ENCODE data around the gene LCE1D.

LCE1D gene, protein sequence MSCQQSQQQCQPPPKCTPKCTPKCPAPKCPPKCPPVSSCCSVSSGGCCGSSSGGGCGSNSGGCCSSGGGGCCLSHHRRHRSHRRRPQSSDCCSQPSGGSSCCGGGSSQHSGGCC

GRCh38 chr1:152796421-152796820 lies at the start of gene LCE1D:
LCE1D (plus strand) TSS chr1:152796721; CDS start chr1:152797795, 1,074 bp downstream.
- Histone ChIP-seq H3K9me2 (replicated peaks; ENCODE audit: control insufficient read depth, low read length) (no peaks in the 10 kb centered on the region), H3K27ac (ENCODE audit: low read depth, low read length) (no peak within 1 kb of the TSS), H4K20me1 (ENCODE audit: control insufficient read depth, insufficient read depth, low read depth, low read length) (no peaks in the 10 kb centered on the region), H3K27me3 (ENCODE audit: control insufficient read depth, low read length) (no peaks in the 10 kb centered on the region), H3K4me1 (ENCODE audit: control insufficient read depth, low read length) (no peaks in the 10 kb centered on the region), H3K4me2 (ENCODE audit: low read length) (no peak within 1 kb of the TSS), H3K79me2 (ENCODE audit: control insufficient read depth, low read length) (no peaks in the 10 kb centered on the region), H3K36me3 (ENCODE audit: control insufficient read depth, low read length) (no peaks in the 10 kb centered on the region), H3K4me3 (ENCODE audit: low read length) (no peak within 1 kb of the TSS), H3F3A (ENCODE audit: control insufficient read depth, insufficient read depth) (no peaks in the 10 kb centered on the region), H3K9me3 (ENCODE audit: control insufficient read depth, insufficient read depth, low read length) (no peaks in the 10 kb centered on the region)
- TF ChIP-seq EZH2phosphoT487 (IDR thresholded peaks at IDR 0.05; ENCODE audit: borderline replicate concordance, low read length), result no peak
- TF ChIP-seq, protein P1, sequence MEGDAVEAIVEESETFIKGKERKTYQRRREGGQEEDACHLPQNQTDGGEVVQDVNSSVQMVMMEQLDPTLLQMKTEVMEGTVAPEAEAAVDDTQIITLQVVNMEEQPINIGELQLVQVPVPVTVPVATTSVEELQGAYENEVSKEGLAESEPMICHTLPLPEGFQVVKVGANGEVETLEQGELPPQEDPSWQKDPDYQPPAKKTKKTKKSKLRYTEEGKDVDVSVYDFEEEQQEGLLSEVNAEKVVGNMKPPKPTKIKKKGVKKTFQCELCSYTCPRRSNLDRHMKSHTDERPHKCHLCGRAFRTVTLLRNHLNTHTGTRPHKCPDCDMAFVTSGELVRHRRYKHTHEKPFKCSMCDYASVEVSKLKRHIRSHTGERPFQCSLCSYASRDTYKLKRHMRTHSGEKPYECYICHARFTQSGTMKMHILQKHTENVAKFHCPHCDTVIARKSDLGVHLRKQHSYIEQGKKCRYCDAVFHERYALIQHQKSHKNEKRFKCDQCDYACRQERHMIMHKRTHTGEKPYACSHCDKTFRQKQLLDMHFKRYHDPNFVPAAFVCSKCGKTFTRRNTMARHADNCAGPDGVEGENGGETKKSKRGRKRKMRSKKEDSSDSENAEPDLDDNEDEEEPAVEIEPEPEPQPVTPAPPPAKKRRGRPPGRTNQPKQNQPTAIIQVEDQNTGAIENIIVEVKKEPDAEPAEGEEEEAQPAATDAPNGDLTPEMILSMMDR (IDR thresholded peaks at IDR 0.05; ENCODE audit: low read depth, low read length, poor library complexity, severe bottlenecking), result no peak

DNA sequence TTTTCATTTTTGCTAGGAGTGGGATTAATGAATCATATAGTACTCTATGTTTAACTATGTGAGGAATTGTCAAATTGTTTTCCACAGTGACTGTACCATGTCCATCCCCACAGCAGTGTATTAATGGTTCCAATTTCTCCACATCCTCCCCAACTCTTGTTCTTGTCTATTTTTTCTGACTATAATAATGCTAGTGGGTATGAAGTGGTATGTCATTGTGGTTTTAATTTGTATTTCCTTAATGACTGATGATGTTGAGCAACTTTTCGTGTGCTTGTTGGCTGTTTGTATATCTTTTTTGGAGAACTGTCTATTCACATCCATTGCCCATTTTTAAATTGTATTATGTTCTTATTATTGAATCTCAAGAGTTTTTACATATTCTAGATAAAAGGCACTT lies 48.7 kb upstream of the LCE1D start:
- H3K9me3 ChIP-seq (ENCODE audit: control insufficient read depth, insufficient read depth, low read length), result no peaks in the 10 kb centered on the region
- no peak overlapping the region for H3K4me3 ChIP-seq (ENCODE audit: low read length)
- H3K9me2 ChIP-seq (replicated peaks; ENCODE audit: control insufficient read depth, low read length), result no peaks in the 10 kb centered on the region
- H4K20me1 ChIP-seq (ENCODE audit: control insufficient read depth, insufficient read depth, low read depth, low read length), result no peaks in the 10 kb centered on the region
- H3K79me2 ChIP-seq (ENCODE audit: control insufficient read depth, low read length), result no peaks in the 10 kb centered on the region
- H3K27me3 ChIP-seq (ENCODE audit: control insufficient read depth, low read length), result peaks cover 4% of the 10 kb centered on the region
- TF ChIP-seq, protein P1 (IDR thresholded peaks at IDR 0.05; ENCODE audit: low read depth, low read length, poor library complexity, severe bottlenecking), result no peak
- TF ChIP-seq EZH2phosphoT487 (IDR thresholded peaks at IDR 0.05; ENCODE audit: borderline replicate concordance, low read length), result no peak
- H3F3A ChIP-seq (ENCODE audit: control insufficient read depth, insufficient read depth), result no peaks in the 10 kb centered on the region
- no peak overlapping the region for H3K27ac ChIP-seq (ENCODE audit: low read depth, low read length)
- H3K4me2 ChIP-seq (ENCODE audit: low read length), result no peak overlapping the region
- no peaks in the 10 kb centered on the region for H3K4me1 ChIP-seq (ENCODE audit: control insufficient read depth, low read length)
- no peaks in the 10 kb centered on the region for H3K36me3 ChIP-seq (ENCODE audit: control insufficient read depth, low read length)

GRCh38 chr1:152752225-152752624 lies 44.3 kb upstream of the LCE1D start:
- Histone ChIP-seq H4K20me1 (ENCODE audit: control insufficient read depth, insufficient read depth, low read depth, low read length) (no peaks in the 10 kb centered on the region), H3K79me2 (ENCODE audit: control insufficient read depth, low read length) (no peaks in the 10 kb centered on the region), H3F3A (ENCODE audit: control insufficient read depth, insufficient read depth) (no peaks in the 10 kb centered on the region), H3K4me3 (ENCODE audit: low read length) (no peak overlapping the region), H3K27ac (ENCODE audit: low read depth, low read length) (no peak overlapping the region), H3K27me3 (ENCODE audit: control insufficient read depth, low read length) (peaks cover 4% of the 10 kb centered on the region), H3K4me2 (ENCODE audit: low read length) (no peak overlapping the region), H3K9me2 (replicated peaks; ENCODE audit: control insufficient read depth, low read length) (no peaks in the 10 kb centered on the region), H3K36me3 (ENCODE audit: control insufficient read depth, low read length) (no peaks in the 10 kb centered on the region), H3K9me3 (ENCODE audit: control insufficient read depth, insufficient read depth, low read length) (no peaks in the 10 kb centered on the region), H3K4me1 (ENCODE audit: control insufficient read depth, low read length) (no peaks in the 10 kb centered on the region)
- TF ChIP-seq EZH2phosphoT487 (IDR thresholded peaks at IDR 0.05; ENCODE audit: borderline replicate concordance, low read length), result no peak
- TF ChIP-seq, protein P1 (IDR thresholded peaks at IDR 0.05; ENCODE audit: low read depth, low read length, poor library complexity, severe bottlenecking), result no peak

Data from DOHH2 (cell line).